Activated CD4-positive, CD25-positive, alpha-beta regulatory T cell treated with anti-CD3 and anti-CD28 coated beads, Interleukin-2, amount 50 U/mL, for 24 hours (primary cell): Measurements from ENCODE around the gene RASA4B.

ENCODE experiments used
- ATAC-seq, 2 donors: fragments of 150-1000 bp; cut with Tn5 transposase; one replicate each; pipeline ENCODE4 v1.10.0; 2021; ENCODE audit warnings: mild to moderate bottlenecking in 1 of 2, moderate library complexity in 1 of 2

RASA4B gene

DNA sequence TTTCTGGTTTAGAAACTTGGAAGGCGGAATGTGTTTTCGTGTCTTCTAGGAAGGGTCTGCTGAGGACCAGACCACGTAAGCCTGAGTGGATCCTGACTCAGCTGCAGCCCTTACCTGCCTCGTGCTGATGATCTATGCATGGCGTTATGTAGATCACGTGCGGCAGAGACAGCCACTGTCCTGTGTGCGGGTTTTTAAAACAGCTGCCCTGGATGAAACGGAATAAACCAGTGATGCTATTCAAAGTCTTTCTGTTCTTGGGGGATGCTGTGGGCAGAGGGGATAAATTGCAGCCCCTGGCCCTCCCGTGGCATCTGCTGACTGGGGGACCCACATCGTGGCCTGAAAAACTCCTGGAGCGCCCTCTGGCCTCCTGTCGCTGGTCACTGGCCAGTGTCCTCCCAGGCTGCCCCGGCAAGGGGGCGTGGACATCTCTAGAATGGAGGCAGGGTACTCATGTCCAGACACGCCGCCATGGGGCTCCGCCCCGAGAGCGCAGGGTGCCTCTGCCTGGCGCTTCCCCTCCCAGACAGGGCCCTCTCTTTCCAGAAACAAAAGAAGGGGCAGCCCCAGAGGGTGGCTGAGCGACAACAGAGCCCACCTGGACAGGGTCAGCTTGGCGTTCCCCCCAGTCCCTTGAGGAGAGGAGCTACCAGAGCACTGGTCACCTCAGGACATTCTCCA, 66.1 kb downstream of the RASA4B start:
- ATAC-seq: no peak

DNA sequence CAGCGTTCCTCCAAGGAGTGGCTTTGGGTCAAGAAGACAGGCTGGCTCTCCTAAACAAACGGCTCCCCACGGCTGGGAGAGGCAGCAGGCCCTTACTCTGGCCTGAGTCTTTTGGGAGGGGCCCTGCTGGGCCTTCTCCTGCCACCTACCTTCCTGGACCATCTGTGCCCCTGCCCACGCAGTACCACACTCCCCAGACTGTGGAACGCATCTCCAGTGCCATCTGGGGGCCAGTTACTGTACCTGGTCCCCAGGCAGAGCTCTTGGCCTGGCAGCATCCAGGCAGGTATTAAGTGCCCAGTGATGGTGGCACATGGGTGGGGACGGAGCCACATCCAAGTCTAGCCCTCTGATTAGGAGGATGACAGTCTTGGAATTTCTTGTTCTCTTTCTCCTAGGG, 67.3 kb downstream of the RASA4B start:
- ATAC-seq: peak; percentile 81 to 86

- no peak for ATAC-seq
These were observed 68.4 kb downstream of the RASA4B start for GRCh38 chr7:102449136-102449535.

- no peak for ATAC-seq
These were observed 70.3 kb downstream of the RASA4B start for GRCh38 chr7:102447311-102447710.

- no peak for ATAC-seq
These were observed 71.0 kb downstream of the RASA4B start for GRCh38 chr7:102446387-102447156.

DNA sequence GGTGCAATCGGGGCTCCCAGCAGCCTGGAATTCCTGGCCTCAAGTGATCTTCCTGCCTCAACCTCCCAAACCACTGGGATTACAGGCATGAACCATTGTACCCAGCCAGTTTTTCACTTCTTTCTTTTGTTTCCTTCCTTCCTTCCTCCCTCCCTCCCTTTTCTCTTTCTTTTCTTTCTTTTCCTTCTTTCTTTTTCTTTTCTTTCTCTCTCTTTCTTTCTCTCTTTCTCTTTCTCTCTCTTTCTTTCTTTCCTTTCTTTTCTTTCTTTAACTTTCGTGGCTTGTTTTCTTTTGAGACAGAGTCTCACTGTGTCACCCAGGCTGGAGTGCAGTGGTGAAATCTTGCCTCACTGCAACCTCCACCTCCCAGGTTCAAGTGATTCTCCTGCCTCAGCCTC, 71.9 kb downstream of the RASA4B start:
- no peak for ATAC-seq

- ATAC-seq: peak; percentile 30 to 41
These were observed 72.5 kb downstream of the RASA4B start for GRCh38 chr7:102444961-102445673.

DNA sequence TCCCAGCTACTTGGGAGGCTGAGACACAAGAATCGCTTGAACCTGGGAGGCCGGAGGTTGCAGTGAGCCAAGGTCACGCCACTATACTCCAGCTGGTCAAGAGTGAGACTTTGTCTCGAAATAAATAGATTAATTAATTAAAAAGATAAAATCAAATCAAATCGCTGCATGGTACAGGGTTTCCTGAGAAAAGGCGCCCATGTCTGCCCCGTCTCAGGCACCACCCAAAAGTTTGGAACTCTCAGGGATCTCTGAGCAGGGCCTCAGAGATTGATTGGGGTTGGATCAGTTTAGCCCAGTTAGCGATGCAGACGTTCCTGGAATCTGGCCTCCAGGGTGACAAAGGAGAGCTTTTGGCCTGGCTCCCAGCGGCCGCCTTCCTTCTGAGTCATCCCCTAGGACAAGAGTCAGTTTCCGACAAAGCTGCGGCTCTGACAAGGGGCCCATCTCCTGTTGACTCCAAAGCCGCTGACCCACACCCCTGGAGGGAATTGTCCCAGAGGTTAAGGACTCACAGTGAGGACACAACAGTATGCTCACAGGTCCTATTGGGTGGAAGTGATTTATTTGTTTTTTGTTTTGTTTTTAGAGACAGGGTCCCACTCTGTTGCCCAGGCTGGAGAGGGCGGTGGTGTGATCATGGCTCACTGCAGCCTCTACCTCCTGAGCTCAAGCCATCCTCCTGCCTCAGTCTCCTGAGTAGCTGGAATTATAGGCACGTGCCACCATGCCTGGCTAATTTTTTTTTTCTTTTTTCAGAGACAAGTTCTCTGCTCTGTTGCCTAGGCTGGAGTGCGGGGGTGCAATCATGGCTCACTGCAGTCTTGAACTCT, 77.4 kb downstream of the RASA4B start:
- ATAC-seq: no peak

GRCh38 chr7:102436118-102436517, 81.5 kb downstream of the RASA4B start:
- ATAC-seq: no peak

- peak in 1 of 2 donors; percentile 4 for ATAC-seq
These were observed 83.5 kb downstream of the RASA4B start for GRCh38 chr7:102434039-102434486.

DNA sequence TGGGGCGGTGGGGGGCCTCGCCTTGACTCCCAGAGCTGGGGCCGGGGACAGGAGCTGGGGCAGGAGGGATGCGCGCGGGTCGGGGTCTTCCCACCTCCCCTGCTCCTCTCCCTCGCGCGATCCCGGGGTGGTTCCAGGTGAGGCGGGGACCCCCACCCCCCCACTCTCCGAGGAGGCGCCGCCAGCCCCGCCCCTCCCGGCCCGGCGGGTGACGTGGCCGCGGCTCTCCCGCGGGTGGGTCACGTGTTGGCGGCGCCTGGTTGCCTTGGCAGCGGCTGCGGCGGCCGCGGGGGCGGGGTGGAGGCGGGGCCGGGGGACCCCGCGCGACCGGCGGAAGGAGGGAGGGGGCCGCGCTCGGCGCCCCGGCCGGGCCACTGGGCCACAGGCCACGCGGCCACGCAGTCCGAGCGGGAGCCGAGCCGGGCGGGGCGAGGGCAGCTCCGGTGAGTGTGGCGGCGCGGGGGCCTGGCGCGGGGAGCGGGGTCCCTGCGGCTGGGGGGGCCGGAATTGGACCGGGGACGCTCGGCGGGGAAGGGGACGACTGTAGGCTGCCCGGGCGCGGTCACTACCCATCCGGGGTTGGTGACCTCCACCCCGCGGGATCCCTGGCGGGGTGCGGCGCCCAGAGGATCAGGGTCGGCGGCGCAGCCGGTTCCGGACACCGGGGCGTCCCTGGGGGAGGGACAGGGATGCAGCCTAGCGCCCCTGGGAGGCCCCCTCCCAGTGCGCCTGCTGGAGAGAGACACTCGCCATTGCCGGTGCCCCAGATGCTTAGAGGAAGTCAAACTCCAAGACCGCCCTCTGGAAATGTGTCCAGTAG, 84.1 kb downstream of the RASA4B start, which contains the start of gene ORAI2:
Gene ORAI2 (plus strand): TSS at position 357 of the 820 bp plus-strand sequence. CDS start 5,382 bp downstream, outside the sequence.
- peak; percentile 79 to 80 for ATAC-seq
